ENCODE data around the gene HAUS8.

Gene HAUS8, protein sequence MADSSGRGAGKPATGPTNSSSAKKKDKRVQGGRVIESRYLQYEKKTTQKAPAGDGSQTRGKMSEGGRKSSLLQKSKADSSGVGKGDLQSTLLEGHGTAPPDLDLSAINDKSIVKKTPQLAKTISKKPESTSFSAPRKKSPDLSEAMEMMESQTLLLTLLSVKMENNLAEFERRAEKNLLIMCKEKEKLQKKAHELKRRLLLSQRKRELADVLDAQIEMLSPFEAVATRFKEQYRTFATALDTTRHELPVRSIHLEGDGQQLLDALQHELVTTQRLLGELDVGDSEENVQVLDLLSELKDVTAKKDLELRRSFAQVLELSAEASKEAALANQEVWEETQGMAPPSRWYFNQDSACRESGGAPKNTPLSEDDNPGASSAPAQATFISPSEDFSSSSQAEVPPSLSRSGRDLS

DNA sequence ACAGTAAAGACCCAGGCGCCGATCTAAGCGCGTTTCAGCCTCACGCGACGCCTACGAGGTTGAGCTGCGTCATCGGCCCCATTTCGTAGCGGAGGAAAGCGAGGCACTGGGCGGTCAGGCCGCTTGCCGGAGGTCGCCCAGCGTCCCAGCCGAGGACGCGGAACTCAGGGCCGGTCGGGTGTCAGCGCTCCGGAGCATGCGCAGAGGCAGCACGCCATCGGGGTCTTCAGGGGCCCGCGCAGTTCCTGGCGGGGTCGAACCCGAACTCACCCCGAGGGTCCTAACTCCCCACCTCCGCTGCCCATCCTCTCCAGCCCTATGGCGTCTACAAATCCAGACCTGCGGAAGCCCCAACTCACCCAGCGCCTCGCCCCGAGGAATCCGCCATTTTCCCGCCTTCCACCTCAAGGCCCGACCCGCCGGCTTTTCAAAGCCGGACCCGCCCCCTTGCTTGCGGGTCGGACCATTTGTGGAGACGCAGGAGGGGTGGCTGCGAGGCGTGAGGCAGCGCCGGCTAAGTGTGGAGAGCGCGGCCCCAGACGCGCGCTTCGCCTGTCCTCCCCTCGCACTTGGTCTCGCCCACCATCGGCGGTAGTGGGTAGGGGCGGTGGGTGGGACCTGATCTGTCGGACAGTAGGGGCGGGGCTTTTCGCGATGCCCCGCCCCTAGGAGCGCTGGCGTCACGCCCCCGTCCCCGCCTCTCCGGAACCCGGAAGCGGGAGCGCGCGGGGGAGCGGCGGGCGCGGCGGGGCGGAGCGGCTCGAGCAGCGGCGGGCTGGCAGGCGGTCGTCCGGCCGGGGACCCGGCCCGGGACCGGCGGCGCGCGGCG, at the start of gene HAUS8, which contains the start of gene MYO9B:
HAUS8 (minus strand) TSS at position 418 of the 829 bp plus-strand sequence; CDS start at position 388, 30 bp downstream.
MYO9B (plus strand) TSS at position 743 of the 829 bp plus-strand sequence. CDS start 25,941 bp downstream, outside the sequence.
- Histone ChIP-seq H3K4me1 (ENCODE audit: control insufficient read depth, insufficient read depth, low read length) (no peaks in the 10 kb centered on the region; the same call in 1 of the 2 replicates), H3K9me3 (ENCODE audit: control insufficient read depth, insufficient read depth, low read length) (no peaks in the 10 kb centered on the region), H3K4me3 (ENCODE audit: low read length) (peak within 1 kb of the TSS; percentile 89; the same call in 1 of the 2 replicates), H3K27ac (ENCODE audit: low read length) (no peak within 1 kb of the TSS), H3K36me3 (ENCODE audit: control insufficient read depth, insufficient read depth, low read length) (0 out of 2 replicates have a peak, but pooled peaks cover 8% of the 10 kb centered on the region), H3K27me3 (ENCODE audit: control insufficient read depth, insufficient read depth, low read length) (no peaks in the 10 kb centered on the region)
- DNase-seq (ENCODE audit: low read depth, low spot score), result peak; percentile 91
- WGBS (ENCODE audit: insufficient coverage, insufficient read length), result no CpG with 5 or more reads among the region's 103 CpGs

DNA sequence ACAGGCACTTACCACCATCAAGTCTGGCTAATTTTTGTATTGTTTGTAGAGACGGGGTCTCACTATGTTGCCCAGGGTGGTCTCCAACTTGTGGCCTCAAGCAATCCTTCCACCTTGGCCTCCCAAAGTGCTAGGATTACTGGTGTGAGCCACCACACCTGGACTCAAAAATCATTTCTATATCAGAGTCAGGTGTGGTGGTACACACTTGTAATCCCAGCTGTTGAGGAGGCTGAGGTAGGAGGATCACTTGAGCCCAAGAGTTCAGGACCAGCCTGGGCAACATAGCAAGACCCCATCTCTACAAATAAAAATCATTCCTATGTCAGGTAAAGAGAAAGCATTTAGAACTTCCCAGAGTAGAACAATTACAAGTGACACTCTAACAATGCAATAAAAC, 48.8 kb upstream of the HAUS8 start:
- H3K27me3 ChIP-seq (ENCODE audit: control insufficient read depth, insufficient read depth, low read length), result no peaks in the 10 kb centered on the region
- H3K4me3 ChIP-seq (ENCODE audit: low read length), result no peak overlapping the region
- no CpG with 5 or more reads among the region's 1 CpG for WGBS (ENCODE audit: insufficient coverage, insufficient read length)
- no peak for DNase-seq (ENCODE audit: low read depth, low spot score)
- no peaks in the 10 kb centered on the region for H3K9me3 ChIP-seq (ENCODE audit: control insufficient read depth, insufficient read depth, low read length)
- no peak overlapping the region for H3K27ac ChIP-seq (ENCODE audit: low read length)
- no peaks in the 10 kb centered on the region for H3K36me3 ChIP-seq (ENCODE audit: control insufficient read depth, insufficient read depth, low read length)
- H3K4me1 ChIP-seq (ENCODE audit: control insufficient read depth, insufficient read depth, low read length), result peaks cover 5% of the 10 kb centered on the region; the same call in 1 of the 2 replicates

DNA sequence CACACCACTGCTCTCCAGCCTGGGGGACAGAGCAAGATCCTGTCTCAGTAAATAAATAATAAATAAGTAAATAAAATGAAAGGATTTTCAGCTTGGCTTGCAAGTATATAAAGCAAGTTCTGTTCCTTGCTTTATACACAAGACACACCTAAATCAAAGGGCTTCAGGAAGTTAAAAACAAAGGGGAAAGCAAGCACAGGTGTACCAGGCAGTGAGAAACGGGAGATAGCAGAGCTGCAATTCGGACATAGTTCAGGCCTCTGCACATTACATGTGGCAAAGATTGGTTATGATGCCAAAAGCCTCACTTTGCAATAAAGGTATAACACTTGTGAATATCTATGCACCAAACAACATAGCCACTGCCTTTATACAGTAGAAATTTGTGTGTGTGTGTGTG, 47.8 kb upstream of the HAUS8 start:
- no peak overlapping the region for H3K4me3 ChIP-seq (ENCODE audit: low read length)
- H3K27ac ChIP-seq (ENCODE audit: low read length), result no peak overlapping the region
- H3K9me3 ChIP-seq (ENCODE audit: control insufficient read depth, insufficient read depth, low read length), result no peaks in the 10 kb centered on the region
- no peak for DNase-seq (ENCODE audit: low read depth, low spot score)
- WGBS (ENCODE audit: insufficient coverage, insufficient read length), result no CpG with 5 or more reads among the region's 2 CpGs
- H3K4me1 ChIP-seq (ENCODE audit: control insufficient read depth, insufficient read depth, low read length), result peaks cover 5% of the 10 kb centered on the region; the same call in 1 of the 2 replicates
- H3K36me3 ChIP-seq (ENCODE audit: control insufficient read depth, insufficient read depth, low read length), result no peaks in the 10 kb centered on the region
- H3K27me3 ChIP-seq (ENCODE audit: control insufficient read depth, insufficient read depth, low read length), result no peaks in the 10 kb centered on the region

DNA sequence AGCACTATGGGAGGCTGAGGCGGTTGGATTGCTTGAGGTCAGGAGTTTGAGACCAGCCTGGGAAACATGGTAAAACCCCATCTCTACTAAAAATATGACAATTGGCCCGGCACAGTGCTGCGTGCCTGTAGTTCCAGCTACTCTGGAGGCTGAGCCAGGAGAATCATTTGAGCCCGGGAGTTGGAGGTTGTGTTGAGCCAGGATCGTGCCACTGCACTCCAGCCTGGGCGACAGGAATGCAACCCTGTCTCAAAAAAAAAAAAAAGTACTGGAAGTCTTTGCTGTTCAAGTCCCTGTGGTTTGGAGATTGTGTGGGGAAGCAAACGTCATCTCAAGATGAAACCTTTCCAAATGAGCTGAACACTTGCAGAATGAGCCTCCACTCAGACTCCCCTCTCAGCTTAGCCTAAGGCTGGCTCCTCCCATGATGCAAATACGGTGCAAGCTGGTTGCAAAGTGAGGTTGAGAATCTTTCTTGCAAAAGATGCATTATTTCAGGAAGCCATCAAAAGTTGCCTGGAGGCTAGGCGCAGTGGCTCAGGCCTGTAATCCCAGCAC, 46.6 kb upstream of the HAUS8 start:
- no CpG with 5 or more reads among the region's 9 CpGs for WGBS (ENCODE audit: insufficient coverage, insufficient read length)
- no peaks in the 10 kb centered on the region for H3K27me3 ChIP-seq (ENCODE audit: control insufficient read depth, insufficient read depth, low read length)
- H3K4me3 ChIP-seq (ENCODE audit: low read length), result no peak overlapping the region
- peaks cover 5% of the 10 kb centered on the region; the same call in 1 of the 2 replicates for H3K4me1 ChIP-seq (ENCODE audit: control insufficient read depth, insufficient read depth, low read length)
- no peaks in the 10 kb centered on the region for H3K36me3 ChIP-seq (ENCODE audit: control insufficient read depth, insufficient read depth, low read length)
- no peak overlapping the region for H3K27ac ChIP-seq (ENCODE audit: low read length)
- DNase-seq (ENCODE audit: low read depth, low spot score), result no peak
- H3K9me3 ChIP-seq (ENCODE audit: control insufficient read depth, insufficient read depth, low read length), result no peaks in the 10 kb centered on the region

DNA sequence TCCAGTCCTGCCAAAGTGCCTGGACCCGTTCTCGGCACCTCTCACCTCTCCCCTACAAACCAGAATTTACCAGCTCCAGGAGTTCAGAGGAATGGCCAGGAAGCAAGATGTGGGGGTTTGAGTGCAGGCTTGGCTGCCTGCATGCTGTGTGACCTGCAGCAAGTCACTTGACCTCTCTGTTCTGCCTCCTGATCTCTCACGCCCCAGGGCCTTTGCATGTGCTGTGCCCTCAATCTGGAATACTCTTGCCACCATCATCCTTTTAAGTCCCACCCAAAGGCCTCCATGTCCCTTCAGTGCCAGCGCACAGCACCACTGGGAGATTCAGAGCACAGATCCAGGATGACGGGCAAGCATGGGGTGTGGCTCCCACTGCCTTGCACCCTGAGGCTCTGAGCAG, 43.7 kb upstream of the HAUS8 start:
- H3K4me1 ChIP-seq (ENCODE audit: control insufficient read depth, insufficient read depth, low read length), result no peaks in the 10 kb centered on the region; the same call in 1 of the 2 replicates
- WGBS (ENCODE audit: insufficient coverage, insufficient read length), result no CpG with 5 or more reads among the region's 5 CpGs

DNA sequence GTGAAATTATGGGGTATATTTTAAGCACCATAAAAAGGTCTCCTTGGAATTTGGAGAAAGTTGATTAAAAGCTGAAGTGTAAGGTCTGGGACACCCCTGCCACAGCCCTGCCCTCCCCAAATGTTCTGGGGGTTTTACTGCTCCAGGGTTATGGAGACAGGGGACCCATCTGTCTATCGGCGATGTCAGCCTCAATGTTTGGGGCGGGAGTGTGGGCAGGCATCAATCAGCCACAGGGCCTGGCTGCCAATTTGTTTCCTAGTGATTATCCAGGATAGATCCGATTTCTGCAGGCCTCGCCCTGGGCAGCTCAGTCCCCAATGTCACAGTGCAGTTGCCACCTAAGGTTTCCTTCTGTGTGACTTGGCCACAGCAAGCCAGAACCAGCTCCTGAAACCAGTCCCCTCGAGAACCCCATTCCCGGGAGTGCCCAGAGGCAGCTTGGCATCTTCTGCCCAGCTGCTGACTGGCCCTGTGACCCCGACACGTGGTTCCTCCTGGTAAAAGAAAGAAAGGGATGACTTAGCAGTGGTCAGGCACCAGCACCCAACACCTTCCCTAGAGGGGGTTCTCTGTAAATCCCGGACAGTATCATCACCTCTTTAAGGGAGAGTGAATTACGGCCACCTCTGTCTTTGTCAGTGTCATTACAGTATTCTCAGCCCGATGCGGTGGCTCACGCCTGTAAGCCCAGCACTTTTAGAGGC, 41.9 kb upstream of the HAUS8 start:
- no CpG with 5 or more reads among the region's 14 CpGs for WGBS (ENCODE audit: insufficient coverage, insufficient read length)
- peaks cover 4% of the 10 kb centered on the region for H3K4me1 ChIP-seq (ENCODE audit: control insufficient read depth, insufficient read depth, low read length)
- H3K9me3 ChIP-seq (ENCODE audit: control insufficient read depth, insufficient read depth, low read length), result no peaks in the 10 kb centered on the region
- H3K36me3 ChIP-seq (ENCODE audit: control insufficient read depth, insufficient read depth, low read length), result no peaks in the 10 kb centered on the region
- no peaks in the 10 kb centered on the region for H3K27me3 ChIP-seq (ENCODE audit: control insufficient read depth, insufficient read depth, low read length)
- no peak overlapping the region for H3K27ac ChIP-seq (ENCODE audit: low read length)
- no peak overlapping the region for H3K4me3 ChIP-seq (ENCODE audit: low read length)
- DNase-seq (ENCODE audit: low read depth, low spot score), result no peak

More for the DNA sequence above, 43.7 kb upstream of the HAUS8 start:
- no peaks in the 10 kb centered on the region for H3K36me3 ChIP-seq (ENCODE audit: control insufficient read depth, insufficient read depth, low read length)
- DNase-seq (ENCODE audit: low read depth, low spot score), result no peak
- no peaks in the 10 kb centered on the region for H3K27me3 ChIP-seq (ENCODE audit: control insufficient read depth, insufficient read depth, low read length)
- no peaks in the 10 kb centered on the region for H3K9me3 ChIP-seq (ENCODE audit: control insufficient read depth, insufficient read depth, low read length)
- H3K27ac ChIP-seq (ENCODE audit: low read length), result no peak overlapping the region
- H3K4me3 ChIP-seq (ENCODE audit: low read length), result no peak overlapping the region

DNA sequence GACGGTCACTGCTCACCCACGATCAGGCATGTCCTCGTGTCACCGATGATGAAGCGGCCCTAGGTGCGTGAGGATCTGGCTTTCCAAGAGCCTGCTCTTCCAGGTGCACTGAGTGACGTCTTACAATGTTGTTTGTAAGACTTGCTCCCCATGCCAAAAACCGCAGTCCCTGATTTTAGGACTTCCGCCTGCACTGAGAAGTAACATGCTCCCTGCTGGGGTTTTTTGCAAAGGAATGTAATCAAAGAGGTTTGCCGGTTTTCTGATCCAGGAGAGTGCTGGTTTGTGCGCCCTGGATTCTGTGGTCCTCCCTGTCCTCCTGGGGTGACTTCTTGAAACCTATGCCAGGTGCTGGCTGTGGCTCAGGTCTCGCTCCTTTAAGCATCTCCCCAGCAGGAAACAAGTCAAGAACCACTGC, 39.2 kb upstream of the HAUS8 start:
- Histone ChIP-seq H3K27me3 (ENCODE audit: control insufficient read depth, insufficient read depth, low read length) (no peaks in the 10 kb centered on the region), H3K27ac (ENCODE audit: low read length) (no peak overlapping the region), H3K9me3 (ENCODE audit: control insufficient read depth, insufficient read depth, low read length) (no peaks in the 10 kb centered on the region), H3K36me3 (ENCODE audit: control insufficient read depth, insufficient read depth, low read length) (no peaks in the 10 kb centered on the region), H3K4me1 (ENCODE audit: control insufficient read depth, insufficient read depth, low read length) (peaks cover 4% of the 10 kb centered on the region), H3K4me3 (ENCODE audit: low read length) (no peak overlapping the region)
- no CpG with 5 or more reads among the region's 12 CpGs for WGBS (ENCODE audit: insufficient coverage, insufficient read length)
- DNase-seq (ENCODE audit: low read depth, low spot score), result no peak

DNA sequence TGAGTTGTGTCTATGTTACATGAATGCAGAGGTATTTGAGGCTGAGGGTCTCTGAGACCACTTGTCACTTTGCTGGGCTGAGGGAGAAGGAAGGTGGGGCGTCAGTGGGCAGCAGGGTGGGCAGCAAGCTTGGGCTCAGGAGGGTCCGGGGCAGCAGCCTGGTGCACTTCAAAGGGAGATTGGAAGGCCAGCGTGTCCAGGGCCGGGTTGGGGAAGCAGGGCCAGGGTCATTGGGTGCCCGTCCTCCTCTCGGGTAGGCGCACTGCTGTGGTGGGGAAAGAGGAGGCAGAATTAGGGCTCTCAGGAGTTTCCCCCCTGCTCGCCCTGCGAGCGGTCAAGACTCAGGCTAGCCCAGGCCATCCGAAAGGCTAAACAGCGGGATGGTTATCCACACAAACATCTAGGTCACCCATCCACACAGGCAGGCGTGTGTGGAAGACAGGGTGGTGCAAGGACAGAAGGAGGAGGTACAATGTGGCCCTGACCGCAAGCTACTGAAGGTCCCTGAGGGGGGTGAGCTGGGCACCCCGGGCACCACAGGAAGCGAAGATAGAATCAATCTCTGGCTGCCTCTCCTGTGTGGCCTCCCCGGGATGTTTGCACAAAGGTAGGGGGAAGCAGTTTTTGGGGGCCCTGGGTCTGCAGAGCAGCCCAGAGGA, 38.0 kb upstream of the HAUS8 start:
- no peaks in the 10 kb centered on the region for H3K27me3 ChIP-seq (ENCODE audit: control insufficient read depth, insufficient read depth, low read length)
- no peak for DNase-seq (ENCODE audit: low read depth, low spot score)
- no peak overlapping the region for H3K27ac ChIP-seq (ENCODE audit: low read length)
- H3K36me3 ChIP-seq (ENCODE audit: control insufficient read depth, insufficient read depth, low read length), result no peaks in the 10 kb centered on the region
- H3K9me3 ChIP-seq (ENCODE audit: control insufficient read depth, insufficient read depth, low read length), result no peaks in the 10 kb centered on the region
- no peak overlapping the region for H3K4me3 ChIP-seq (ENCODE audit: low read length)
- no CpG with 5 or more reads among the region's 17 CpGs for WGBS (ENCODE audit: insufficient coverage, insufficient read length)
- H3K4me1 ChIP-seq (ENCODE audit: control insufficient read depth, insufficient read depth, low read length), result peaks cover 4% of the 10 kb centered on the region

DNA sequence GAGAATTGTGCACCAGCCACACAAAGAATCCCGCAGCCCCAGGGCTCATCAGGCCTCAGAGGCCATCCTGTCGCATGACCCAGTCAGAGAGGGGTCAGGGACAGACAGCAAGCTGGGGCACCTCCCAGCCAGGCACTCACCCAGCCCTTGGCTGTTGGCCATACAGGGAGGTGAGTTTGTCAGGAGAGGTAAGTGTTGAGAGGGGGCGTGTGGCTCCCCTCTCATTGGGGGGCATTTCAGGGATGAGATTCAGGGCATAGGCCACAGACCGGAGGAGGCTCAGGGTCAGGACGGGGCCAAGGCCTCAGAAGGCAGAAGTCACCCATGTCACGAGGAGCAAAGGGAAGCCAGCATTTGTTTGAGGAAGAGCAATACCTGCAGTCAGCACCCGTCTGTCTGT, 37.4 kb upstream of the HAUS8 start:
- no CpG with 5 or more reads among the region's 7 CpGs for WGBS (ENCODE audit: insufficient coverage, insufficient read length)
- Histone ChIP-seq H3K36me3 (ENCODE audit: control insufficient read depth, insufficient read depth, low read length) (no peaks in the 10 kb centered on the region), H3K4me1 (ENCODE audit: control insufficient read depth, insufficient read depth, low read length) (peaks cover 4% of the 10 kb centered on the region), H3K27ac (ENCODE audit: low read length) (no peak overlapping the region), H3K4me3 (ENCODE audit: low read length) (no peak overlapping the region), H3K27me3 (ENCODE audit: control insufficient read depth, insufficient read depth, low read length) (no peaks in the 10 kb centered on the region), H3K9me3 (ENCODE audit: control insufficient read depth, insufficient read depth, low read length) (no peaks in the 10 kb centered on the region)
- no peak for DNase-seq (ENCODE audit: low read depth, low spot score)

Measured in iPS DF 6.9 (cell line).